Bronchial epithelial cell (primary cell): ENCODE results near the gene OR1E2. TPM values are rescaled to one million over a fixed set of nuclear protein-coding genes. Genes with fewer than 3 reads are reported as not detected.
"Not testable (repeated sequence)": the region's sequence is repeated elsewhere in the genome, so short reads cannot be mapped to it uniquely, and the experiment has no call there.

Experiments used
- DNase-seq: peaks from one replicate; pipeline ENCODE4 v3.0.0-alpha.2; 2010; ENCODE audit warnings: low read depth
- FAIRE-seq: peaks from 2 replicates; lab custom pipeline; 2011; peaks lifted over from hg19 to GRCh38; lab: Jason Lieb, UNC
- H3K27me3 ChIP-seq: 2 replicates; pipeline ENCODE4 v1.5.1; 2011; ENCODE audit warnings: low read length; ENCODE audit not compliant: control insufficient read depth, insufficient read depth
- H3K36me3 ChIP-seq: 2 replicates; pipeline ENCODE4 v1.5.1; 2011; ENCODE audit warnings: low read length; ENCODE audit not compliant: control insufficient read depth, insufficient read depth
- H3K4me3 ChIP-seq: 2 replicates; pipeline ENCODE4 v1.5.1; 2011; ENCODE audit warnings: mild to moderate bottlenecking, low read depth, low read length, control low read depth
- total RNA-seq: library from RNA; depleted of rRNA; stranded (reverse); fragments of >200 nt; gene quantifications from 2 replicates; pipeline ENCODE4 v1.2.1, GENCODE V29; 2014
- TF ChIP-seq, protein P1 (sequence below): IDR thresholded peaks from 2 replicates; pipeline ENCODE4 v1.5.1; 2011; ENCODE audit warnings: mild to moderate bottlenecking, moderate library complexity, low read length, control low read depth, inconsistent platforms; ENCODE audit not compliant: insufficient read depth, severe bottlenecking

Gene OR1E2
- total RNA-seq, 1 donor from 2014 or later = not detected

DNA sequence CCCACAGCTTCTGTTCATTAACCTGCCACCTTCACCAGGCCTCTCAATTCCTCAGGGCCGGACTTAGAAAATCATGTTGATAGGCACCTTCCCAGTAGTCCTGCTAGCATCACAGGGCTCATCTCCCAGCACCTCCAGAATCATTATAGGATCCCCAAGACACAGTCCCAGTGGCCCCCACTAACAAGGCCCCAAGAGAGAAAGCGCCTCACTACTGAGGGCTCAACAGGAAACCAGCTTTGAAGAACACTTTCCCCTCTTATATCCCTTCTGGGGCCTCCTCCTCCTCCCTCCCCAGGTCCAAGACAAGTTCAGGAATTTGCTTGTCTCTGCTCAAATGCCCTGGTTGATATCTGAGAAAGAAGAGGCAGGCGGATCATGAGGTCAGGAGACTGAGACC, 22.6 kb downstream of the OR1E2 start, which contains the start of gene OR3A3:
TSS of gene OR3A3 (plus strand) at position 301 of the 400 bp plus-strand sequence.
- Histone ChIP-seq H3K27me3 (no peaks in the 10 kb centered on the region), H3K36me3 (no peaks in the 10 kb centered on the region), H3K4me3 (no peak within 1 kb of the TSS)
- TF ChIP-seq, protein P1, sequence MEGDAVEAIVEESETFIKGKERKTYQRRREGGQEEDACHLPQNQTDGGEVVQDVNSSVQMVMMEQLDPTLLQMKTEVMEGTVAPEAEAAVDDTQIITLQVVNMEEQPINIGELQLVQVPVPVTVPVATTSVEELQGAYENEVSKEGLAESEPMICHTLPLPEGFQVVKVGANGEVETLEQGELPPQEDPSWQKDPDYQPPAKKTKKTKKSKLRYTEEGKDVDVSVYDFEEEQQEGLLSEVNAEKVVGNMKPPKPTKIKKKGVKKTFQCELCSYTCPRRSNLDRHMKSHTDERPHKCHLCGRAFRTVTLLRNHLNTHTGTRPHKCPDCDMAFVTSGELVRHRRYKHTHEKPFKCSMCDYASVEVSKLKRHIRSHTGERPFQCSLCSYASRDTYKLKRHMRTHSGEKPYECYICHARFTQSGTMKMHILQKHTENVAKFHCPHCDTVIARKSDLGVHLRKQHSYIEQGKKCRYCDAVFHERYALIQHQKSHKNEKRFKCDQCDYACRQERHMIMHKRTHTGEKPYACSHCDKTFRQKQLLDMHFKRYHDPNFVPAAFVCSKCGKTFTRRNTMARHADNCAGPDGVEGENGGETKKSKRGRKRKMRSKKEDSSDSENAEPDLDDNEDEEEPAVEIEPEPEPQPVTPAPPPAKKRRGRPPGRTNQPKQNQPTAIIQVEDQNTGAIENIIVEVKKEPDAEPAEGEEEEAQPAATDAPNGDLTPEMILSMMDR = no peak
- FAIRE-seq = no peak
- no peak for DNase-seq

- H3K27me3 ChIP-seq, H3K36me3 ChIP-seq, H3K4me3 ChIP-seq, DNase-seq, FAIRE-seq: not testable (repeated sequence)
Observed at GRCh38 chr17:3403856-3404255, 29.8 kb downstream of the OR1E2 start.

GRCh38 chr17:3401786-3402185, 31.9 kb downstream of the OR1E2 start:
- DNase-seq (no peak), FAIRE-seq (no peak)
- Histone ChIP-seq H3K4me3 (no peak overlapping the region), H3K36me3 (no peaks in the 10 kb centered on the region), H3K27me3 (no peaks in the 10 kb centered on the region)
- TF ChIP-seq, protein P1 = no peak

- H3K4me3 ChIP-seq = no peak overlapping the region
- peak; percentile 2 for DNase-seq
- no peak for FAIRE-seq
- TF ChIP-seq, protein P1 = no peak
- H3K36me3 ChIP-seq = no peaks in the 10 kb centered on the region
- no peaks in the 10 kb centered on the region for H3K27me3 ChIP-seq
Observed at GRCh38 chr17:3400055-3400454, 33.6 kb downstream of the OR1E2 start.

GRCh38 chr17:3398310-3398709, 35.3 kb downstream of the OR1E2 start, which contains the start of gene OR1E1:
Gene OR1E1 (minus strand): TSS chr17:3398410. CDS start chr17:3398410, 0 bp downstream.
- TF ChIP-seq, protein P1 = no peak

GRCh38 chr17:3397801-3398200, 35.8 kb downstream of the OR1E2 start:
- not testable (repeated sequence) for H3K4me3 ChIP-seq, H3K36me3 ChIP-seq, DNase-seq, H3K27me3 ChIP-seq
- peak; percentile 52 for FAIRE-seq

More at GRCh38 chr17:3398310-3398709, 35.3 kb downstream of the OR1E2 start, which contains the start of gene OR1E1:
- no peak for DNase-seq
- Histone ChIP-seq H3K27me3 (no peaks in the 10 kb centered on the region), H3K36me3 (no peaks in the 10 kb centered on the region), H3K4me3 (no peak within 1 kb of the TSS)
- peak; percentile 23 for FAIRE-seq

- H3K36me3 ChIP-seq = no peaks in the 10 kb centered on the region
- no peak overlapping the region for H3K4me3 ChIP-seq
- TF ChIP-seq, protein P1 = no peak
- H3K27me3 ChIP-seq = no peaks in the 10 kb centered on the region
- DNase-seq (no peak), FAIRE-seq (no peak)
Observed at GRCh38 chr17:3389791-3390190, 43.9 kb downstream of the OR1E2 start.
